Panc1 (cell line): ENCODE results near the gene NFATC2. TPM values are rescaled to one million over a fixed set of nuclear protein-coding genes. Genes with fewer than 3 reads are reported as not detected.

Experiments
- ATAC-seq: fragments of 200-7000 bp; cut with Tn5 transposase; 2 replicates; pipeline ENCODE4 v1.9.1; 2020; ENCODE audit warnings: mild to moderate bottlenecking, moderate library complexity
- BruUV-seq: library from RNA; stranded (reverse); fragments of 400-500 nt; replicated peaks from 2 replicates; lab custom pipeline; 2021; lab: Mats Ljungman, UMichigan
- CTCF ChIA-PET: fragments of 300-600 bp; sonication (Branson Sonifier 250); formaldehyde crosslinking; loops from one replicate; lab custom pipeline; 2022; ENCODE audit warnings: antibody characterized with exemption; lab: Charles Lee
- POLR2A ChIA-PET: fragments of 300-600 bp; sonication (Branson Sonifier 250); formaldehyde crosslinking; loops from one replicate; lab custom pipeline; 2022; ENCODE audit warnings: antibody characterized with exemption; lab: Charles Lee
- DNase-seq: peaks from one replicate; pipeline ENCODE4 v3.0.0-alpha.2; 2010; ENCODE audit warnings: low read depth, low spot score
- H3K27ac ChIP-seq: 2 replicates; pipeline ENCODE4 v1.5.1; 2011; ENCODE audit warnings: mild to moderate bottlenecking, low read length, inconsistent platforms
- H3K27me3 ChIP-seq: fragments of 200-500 bp; sonication (Bioruptor generic); 2 replicates; pipeline ENCODE4 v1.6.0; 2014; ENCODE audit warnings: low read length, inconsistent platforms; ENCODE audit not compliant: control insufficient read depth, insufficient read depth
- H3K36me3 ChIP-seq: fragments of 200-500 bp; sonication (Bioruptor generic); 2 replicates; pipeline ENCODE4 v1.5.1; 2014; ENCODE audit warnings: inconsistent platforms, mild to moderate bottlenecking, low read length, moderate library complexity; ENCODE audit not compliant: control insufficient read depth, insufficient read depth
- H3K4me1 ChIP-seq: 2 replicates; pipeline ENCODE4 v1.5.1; 2011; ENCODE audit warnings: inconsistent platforms, mild to moderate bottlenecking, low read length, moderate library complexity; ENCODE audit not compliant: control insufficient read depth, insufficient read depth
- H3K4me3 ChIP-seq, 2 experiments: 2 replicates each; pipeline ENCODE4 v1.5.1; 2011 to 2012; ENCODE audit warnings: low read depth in 2 of 2, low read length in 2 of 2, mild to moderate bottlenecking in 2 of 2, inconsistent platforms in 1 of 2, moderate library complexity in 1 of 2
- H3K9me3 ChIP-seq: fragments of 200-500 bp; sonication (Bioruptor generic); 2 replicates; pipeline ENCODE4 v1.5.1; 2014; ENCODE audit warnings: low read depth, mild to moderate bottlenecking, inconsistent platforms, low read length, moderate library complexity; ENCODE audit not compliant: control insufficient read depth, insufficient read depth
- CTCF ChIP-seq: fragments of 450-650 bp; IDR thresholded peaks from 2 replicates; pipeline ENCODE4 v1.5.1; 2017; ENCODE audit warnings: mild to moderate bottlenecking
- POLR2AphosphoS5 ChIP-seq: IDR thresholded peaks from 2 replicates; pipeline ENCODE4 v1.6.1; 2012; ENCODE audit warnings: mild to moderate bottlenecking, low read depth, low read length, moderate library complexity
- REST ChIP-seq, 2 experiments: IDR thresholded peaks; 2 replicates each; pipeline ENCODE4 v1.6.1; 2011 to 2012; ENCODE audit warnings: low read depth in 2 of 2, control low read depth in 1 of 2, low read length in 1 of 2, mild to moderate bottlenecking in 1 of 2, moderate library complexity in 1 of 2; ENCODE audit not compliant: insufficient read depth in 1 of 2
- SIN3A ChIP-seq: IDR thresholded peaks from 2 replicates; pipeline ENCODE4 v1.6.1; 2012; ENCODE audit warnings: low read depth, mild to moderate bottlenecking, low read length, moderate library complexity, borderline replicate concordance; ENCODE audit not compliant: insufficient read depth
- TCF7L2 ChIP-seq: IDR thresholded peaks from 2 replicates; pipeline ENCODE4 v1.6.1; 2011; ENCODE audit warnings: mild to moderate bottlenecking, low read depth, low read length, inconsistent platforms
- in situ Hi-C: cut with HindIII; loops from 2 replicates; pipeline ENCODE4 v1.10.0; 2016; ENCODE audit warnings: low sequenced_read_pairs, low pct_unique_long_range_greater_than_20kb
- intact Hi-C: fragments of 100-400 bp; cut with micrococcal nuclease; formaldehyde crosslinking; loops from one replicate; pipeline ENCODE4 v1.10.0; 2022; ENCODE audit not compliant: unreplicated experiment
- total RNA-seq: library from RNA; stranded (reverse); gene quantifications from one replicate; pipeline ENCODE4 v1.2.1, GENCODE V29; 2021; ENCODE audit not compliant: unreplicated experiment

The NFATC2 gene
- total RNA-seq, 1 experiment from 2014 or later: 10.6 TPM

GRCh38 chr20:51375561-51375960 lies 167.0 kb downstream of the NFATC2 start:
- intact Hi-C loops: no loop called here
- DNase-seq (no peak), ATAC-seq (no peak)
- TF ChIP-seq CTCF (no peak), SIN3A (no peak), TCF7L2 (no peak), REST (IDR thresholded peaks at IDR 0.05; ENCODE audit: insufficient read depth in 1 of 2, low read depth in 2 of 2, low read length in 1 of 2) (no peak), POLR2AphosphoS5 (no peak)
- Histone ChIP-seq H3K36me3 (no peaks in the 10 kb centered on the region), H3K9me3 (no peaks in the 10 kb centered on the region), H3K4me3 (no peak overlapping the region), H3K4me1 (no peaks in the 10 kb centered on the region), H3K27me3 (no peaks in the 10 kb centered on the region), H3K27ac (no peak overlapping the region)
- in situ Hi-C loops: no loop called here
- POLR2A ChIA-PET: no interaction called here
- BruUV-seq: no TSS peak
- CTCF ChIA-PET: no interaction called here

- DNase-seq (no peak), ATAC-seq (no peak)
- no TSS peak for BruUV-seq
- Histone ChIP-seq H3K9me3 (no peaks in the 10 kb centered on the region), H3K4me3 (no peak overlapping the region), H3K36me3 (no peaks in the 10 kb centered on the region), H3K27me3 (no peaks in the 10 kb centered on the region), H3K4me1 (no peaks in the 10 kb centered on the region), H3K27ac (no peak overlapping the region)
- in situ Hi-C loops (no loop called here), intact Hi-C loops (no loop called here)
- ChIA-PET POLR2A (no interaction called here), CTCF (no interaction called here)
- no peak for TF ChIP-seq TCF7L2
- no peak for TF ChIP-seq POLR2AphosphoS5
- TF ChIP-seq SIN3A: no peak
- no peak for TF ChIP-seq CTCF
- no peak for TF ChIP-seq REST (IDR thresholded peaks at IDR 0.05; ENCODE audit: insufficient read depth in 1 of 2, low read depth in 2 of 2, low read length in 1 of 2)
These were observed 167.6 kb downstream of the NFATC2 start for GRCh38 chr20:51374961-51375360.
